Stimulated activated CD4-positive, alpha-beta T cell treated with anti-CD3 and anti-CD28 coated beads, Interleukin-12 subunit alpha, Interleukin-12 subunit beta, amount 100 ng/mL, for 48 hours (primary cell): Measurements from ENCODE around the gene CABCOCO1.
A peak's percentile ranks its signal among the peaks of the same experiment; 100 is the strongest.

Experiments used
- DNase-seq, 3 donors: peaks; one replicate each; pipeline ENCODE4 v3.0.0-alpha.2; 2020; ENCODE audit warnings: low read depth in 2 of 3, low spot score in 1 of 3

The CABCOCO1 gene

GRCh38 chr10:61784354-61785133 is 121.8 kb downstream of the CABCOCO1 start:
- DNase-seq = peak in 2 of 3 donors; percentile 21 to 36

- no peak for DNase-seq
Measured at GRCh38 chr10:61785473-61786105, 122.9 kb downstream of the CABCOCO1 start.

- DNase-seq = no peak
Measured at GRCh38 chr10:61786728-61787127, 124.0 kb downstream of the CABCOCO1 start.

- DNase-seq = no peak
Measured at GRCh38 chr10:61787170-61787569, 124.4 kb downstream of the CABCOCO1 start.

- no peak for DNase-seq
Measured at GRCh38 chr10:61789031-61789430, 126.3 kb downstream of the CABCOCO1 start.

GRCh38 chr10:61791216-61791615 is 128.5 kb downstream of the CABCOCO1 start:
- no peak for DNase-seq

GRCh38 chr10:61792097-61792716 is 129.5 kb downstream of the CABCOCO1 start:
- DNase-seq = no peak

- no peak for DNase-seq
Measured at GRCh38 chr10:61792921-61793320, 130.2 kb downstream of the CABCOCO1 start.

- DNase-seq = no peak
Measured at GRCh38 chr10:61793760-61794703, 131.3 kb downstream of the CABCOCO1 start.

- DNase-seq = no peak
Measured at GRCh38 chr10:61795147-61795546, 132.4 kb downstream of the CABCOCO1 start.

- DNase-seq = no peak
Measured at GRCh38 chr10:61795551-61795950, 132.8 kb downstream of the CABCOCO1 start.

GRCh38 chr10:61796785-61797184 is 134.1 kb downstream of the CABCOCO1 start:
- DNase-seq = no peak

- no peak for DNase-seq
Measured at GRCh38 chr10:61797304-61798153, 134.8 kb downstream of the CABCOCO1 start.

- no peak for DNase-seq
Measured at GRCh38 chr10:61798713-61799112, 136.0 kb downstream of the CABCOCO1 start.

- no peak for DNase-seq
Measured at GRCh38 chr10:61801484-61801883, 138.8 kb downstream of the CABCOCO1 start.

GRCh38 chr10:61803269-61803668 is 140.5 kb downstream of the CABCOCO1 start:
- no peak for DNase-seq

GRCh38 chr10:61804414-61804813 is 141.7 kb downstream of the CABCOCO1 start:
- DNase-seq = no peak

- no peak for DNase-seq
Measured at GRCh38 chr10:61805091-61805490, 142.4 kb downstream of the CABCOCO1 start.

GRCh38 chr10:61810263-61810662 is 147.5 kb downstream of the CABCOCO1 start:
- no peak for DNase-seq

GRCh38 chr10:61812052-61812721 is 149.5 kb downstream of the CABCOCO1 start:
- no peak for DNase-seq
